Keratinocyte (primary cell): ENCODE data around the gene TRPM2. TPM values are rescaled to one million over a fixed set of nuclear protein-coding genes. Genes with fewer than 3 reads are reported as not detected.

Experiments
- DNase-seq: peaks from one replicate; pipeline ENCODE4 v3.0.0-alpha.2; 2011; ENCODE audit warnings: low read depth, missing footprints, low spot score
- FAIRE-seq: peaks from 2 replicates; lab custom pipeline; 2011; peaks lifted over from hg19 to GRCh38; lab: Jason Lieb, UNC
- H2AFZ ChIP-seq: 2 replicates; pipeline ENCODE4 v1.6.0; 2012; ENCODE audit warnings: low read length, control low read depth, inconsistent platforms; ENCODE audit not compliant: control insufficient read depth
- H3K27ac ChIP-seq: 2 replicates; pipeline ENCODE4 v1.5.1; 2011; ENCODE audit warnings: low read length; ENCODE audit not compliant: control insufficient read depth, insufficient read depth
- H3K27me3 ChIP-seq: 3 replicates; pipeline ENCODE4 v1.6.0; 2011; ENCODE audit warnings: low read length; ENCODE audit not compliant: control insufficient read depth, insufficient read depth; ENCODE audit errors: extremely low read depth
- H3K36me3 ChIP-seq, 2 experiments: 2 replicates in 1 of 2; 3 replicates in 1 of 2; pipeline ENCODE4 v1.5.1; 2011; ENCODE audit warnings: low read length in 2 of 2, mild to moderate bottlenecking in 1 of 2; ENCODE audit not compliant: control insufficient read depth in 2 of 2, insufficient read depth in 2 of 2; ENCODE audit errors: extremely low read depth in 1 of 2
- H3K4me1 ChIP-seq: 3 replicates; pipeline ENCODE4 v1.5.1; 2011; ENCODE audit warnings: low read length; ENCODE audit not compliant: control insufficient read depth, insufficient read depth; ENCODE audit errors: extremely low read depth
- H3K4me2 ChIP-seq: 3 replicates; pipeline ENCODE4 v1.6.0; 2011; ENCODE audit warnings: low read depth, low read length; ENCODE audit not compliant: control insufficient read depth, insufficient read depth; ENCODE audit errors: extremely low read depth
- H3K4me3 ChIP-seq, 3 experiments: fragments of 200-600 bp in 1 of 3; sonication (generic) in 1 of 3; 2 replicates in 2 of 3; 3 replicates in 1 of 3; pipeline ENCODE4 v1.5.1; 2011 to 2016; ENCODE audit warnings: low read length in 3 of 3, mild to moderate bottlenecking in 3 of 3, control low read depth in 2 of 3, inconsistent platforms in 1 of 3, low read depth in 1 of 3, mixed read lengths in 1 of 3, mixed run types in 1 of 3, moderate library complexity in 1 of 3; ENCODE audit not compliant: control insufficient read depth in 2 of 3, insufficient read depth in 2 of 3; ENCODE audit errors: extremely low read depth in 1 of 3
- H3K79me2 ChIP-seq: 2 replicates; pipeline ENCODE4 v1.6.0; 2012; ENCODE audit warnings: low read length; ENCODE audit not compliant: control insufficient read depth, insufficient read depth
- H3K9ac ChIP-seq: 3 replicates; pipeline ENCODE4 v1.6.0; 2011; ENCODE audit warnings: low read length; ENCODE audit not compliant: control insufficient read depth, insufficient read depth; ENCODE audit errors: extremely low read depth
- H3K9me1 ChIP-seq: 3 replicates; pipeline ENCODE4 v1.6.0; 2011; ENCODE audit warnings: low read length; ENCODE audit not compliant: control insufficient read depth, insufficient read depth; ENCODE audit errors: extremely low read depth
- H3K9me3 ChIP-seq: 2 replicates; pipeline ENCODE4 v1.5.1; 2012; ENCODE audit warnings: low read depth, low read length; ENCODE audit not compliant: control insufficient read depth
- H4K20me1 ChIP-seq: 3 replicates; pipeline ENCODE4 v1.6.0; 2011; ENCODE audit warnings: low read length; ENCODE audit not compliant: control insufficient read depth, insufficient read depth; ENCODE audit errors: extremely low read depth
- CTCF ChIP-seq, 3 experiments: IDR thresholded peaks in 1 of 3; conservative IDR thresholded peaks in 1 of 3; optimal IDR thresholded peaks in 1 of 3; 2 replicates in 2 of 3; 3 replicates in 1 of 3; pipeline versions ENCODE3 to v1.5.1; 2011; ENCODE audit warnings: low read length in 3 of 3, mild to moderate bottlenecking in 3 of 3, moderate library complexity in 2 of 3, control low read depth in 1 of 3, inconsistent platforms in 1 of 3; ENCODE audit not compliant: insufficient read depth in 2 of 3; ENCODE audit errors: extremely low read depth in 1 of 3
- EZH2 ChIP-seq: IDR thresholded peaks from one replicate; pipeline ENCODE4 v1.6.1; 2012; ENCODE audit warnings: inconsistent platforms, mild to moderate bottlenecking, low read length, moderate library complexity
- dilution Hi-C: fragments of 300-500 bp; cut with MboI; formaldehyde crosslinking; loops from one replicate; pipeline ENCODE4 v1.7.0; 2020; ENCODE audit warnings: low sequenced_read_pairs; ENCODE audit not compliant: extremely low pct_ligation_motif_present
- polyA plus RNA-seq, 5 experiments: library from polyadenylated mRNA; depleted of rRNA in 3 of 5; stranded (reverse) in 3 of 5; stranded (forward) in 1 of 5; unstranded in 1 of 5; fragments of >200 nt; gene quantifications; 1 replicate in 1 of 5; 2 replicates in 3 of 5; 3 replicates in 1 of 5; pipeline versions ENCODE4 v1.2.1 to v1.2.3, GENCODE V29; 2011 to 2012; ENCODE audit warnings: missing spikeins in 2 of 5, low read depth in 1 of 5, low replicate concordance in 1 of 5

The TRPM2 gene
- polyA plus RNA-seq, 1 donor (not counting 4 experiments of a cell fraction or from before 2014, with no cell fraction given) = 0.31 TPM

GRCh38 chr21:44378646-44379514 lies 25.5 kb downstream of the TRPM2 start:
- TF ChIP-seq EZH2 = no peak
- no peak for TF ChIP-seq CTCF (optimal IDR thresholded peaks at IDR 0.05 in 1 of 3, IDR thresholded peaks at IDR 0.05 in 1 of 3, conservative IDR thresholded peaks at IDR 0.05 in 1 of 3; ENCODE audit: extremely low read depth in 1 of 3, insufficient read depth in 2 of 3, low read length in 3 of 3)
- dilution Hi-C loops = no loop called here
- no peaks in the 10 kb centered on the region for H3K36me3 ChIP-seq

GRCh38 chr21:44379515-44379848 lies 26.1 kb downstream of the TRPM2 start:
- Histone ChIP-seq H3K4me3 (no peak overlapping the region), H3K4me1 (no peaks in the 10 kb centered on the region), H3K9me3 (no peaks in the 10 kb centered on the region), H3K27ac (no peak overlapping the region), H3K9me1 (no peaks in the 10 kb centered on the region), H3K27me3 (peaks cover 5% of the 10 kb centered on the region), H3K79me2 (no peaks in the 10 kb centered on the region), H3K36me3 (no peaks in the 10 kb centered on the region), H4K20me1 (no peaks in the 10 kb centered on the region), H3K9ac (no peak overlapping the region), H2AFZ (no peak overlapping the region), H3K4me2 (no peak overlapping the region)
- no peak for TF ChIP-seq CTCF (optimal IDR thresholded peaks at IDR 0.05 in 1 of 3, IDR thresholded peaks at IDR 0.05 in 1 of 3, conservative IDR thresholded peaks at IDR 0.05 in 1 of 3; ENCODE audit: extremely low read depth in 1 of 3, insufficient read depth in 2 of 3, low read length in 3 of 3)
- no peak for TF ChIP-seq EZH2
- DNase-seq (no peak), FAIRE-seq (no peak)
- dilution Hi-C loops = no loop called here

More at GRCh38 chr21:44378646-44379514, 25.5 kb downstream of the TRPM2 start:
- no peak for DNase-seq
- no peaks in the 10 kb centered on the region for H3K9me1 ChIP-seq
- FAIRE-seq = no peak
- H3K4me2 ChIP-seq = no peak overlapping the region
- H3K27me3 ChIP-seq = peaks cover 5% of the 10 kb centered on the region
- no peak overlapping the region for H3K27ac ChIP-seq
- H3K4me1 ChIP-seq = no peaks in the 10 kb centered on the region
- no peaks in the 10 kb centered on the region for H3K79me2 ChIP-seq
- no peaks in the 10 kb centered on the region for H4K20me1 ChIP-seq
- H3K4me3 ChIP-seq = no peak overlapping the region
- no peak overlapping the region for H3K9ac ChIP-seq
- no peaks in the 10 kb centered on the region for H3K9me3 ChIP-seq
- H2AFZ ChIP-seq = no peak overlapping the region
